B cell (primary cell): ENCODE data around the gene LRRC55. TPM values are rescaled to one million over a fixed set of nuclear protein-coding genes. Genes with fewer than 3 reads are reported as not detected.

Experiments
- ATAC-seq: fragments of 200-7000 bp; cut with Tn5 transposase; one replicate; pipeline ENCODE4 v1.10.0; 2021; ENCODE audit warnings: low read depth, mild to moderate bottlenecking, moderate number of reproducible peaks, moderate library complexity
- CTCF ChIA-PET: fragments of 350-600 bp; sonication (Branson Sonifier 250); formaldehyde crosslinking; loops from one replicate; lab custom pipeline; 2021; ENCODE audit warnings: antibody characterized with exemption, inconsistent platforms; lab: Charles Lee
- POLR2A ChIA-PET: fragments of 350-600 bp; sonication (Branson Sonifier 250); formaldehyde crosslinking; loops from one replicate; lab custom pipeline; 2021; ENCODE audit warnings: antibody characterized with exemption; lab: Charles Lee
- DNase-seq: peaks from one replicate; pipeline ENCODE4 v3.0.0; 2013
- H2AFZ ChIP-seq: 2 replicates; pipeline ENCODE4 v1.6.1; 2012; ENCODE audit warnings: mild to moderate bottlenecking, low read depth, low read length; ENCODE audit not compliant: insufficient read depth, poor library complexity, severe bottlenecking
- H3K27ac ChIP-seq, 2 donors: 1 replicate in 1 of 2; 2 replicates in 1 of 2; pipeline ENCODE4 v1.5.1; 2012 to 2013; ENCODE audit warnings: low read length in 2 of 2, mild to moderate bottlenecking in 2 of 2, moderate library complexity in 1 of 2
- H3K27me3 ChIP-seq, 4 experiments: fragments of 200-600 bp in 1 of 4; sonication (generic) in 1 of 4; replicated peaks in 1 of 4; 1 replicate in 2 of 4; 2 replicates in 2 of 4; pipeline versions ENCODE4 v1.6.1 to v1.7.0; 2013 to 2016; ENCODE audit warnings: low read length in 3 of 4, mild to moderate bottlenecking in 2 of 4, mixed read lengths in 1 of 4, moderate library complexity in 1 of 4; ENCODE audit not compliant: insufficient read depth in 4 of 4, control insufficient read depth in 3 of 4; ENCODE audit errors: control extremely low read depth in 1 of 4
- H3K36me3 ChIP-seq, 2 experiments: replicated peaks in 1 of 2; 1 replicate in 1 of 2; 2 replicates in 1 of 2; pipeline versions ENCODE4 v1.6.1 to v1.7.1; 2013; ENCODE audit warnings: low read length in 1 of 2; ENCODE audit not compliant: insufficient read depth in 2 of 2, control insufficient read depth in 1 of 2; ENCODE audit errors: control extremely low read depth in 1 of 2, extremely low read depth in 1 of 2
- H3K4me1 ChIP-seq, 2 donors: fragments of 200-600 bp in 1 of 2; sonication (generic) in 1 of 2; 1 replicate in 1 of 2; 2 replicates in 1 of 2; pipeline versions ENCODE4 v1.5.1 to v1.6.1; 2013 to 2017; ENCODE audit warnings: low read length in 2 of 2; ENCODE audit not compliant: control insufficient read depth in 2 of 2, insufficient read depth in 2 of 2
- H3K4me2 ChIP-seq: replicated peaks from 2 replicates; pipeline ENCODE3; 2012; ENCODE audit warnings: mild to moderate bottlenecking, low read depth, low read length; ENCODE audit not compliant: poor library complexity, severe bottlenecking
- H3K4me3 ChIP-seq, 5 experiments: fragments of 200-600 bp in 1 of 5; sonication (generic) in 1 of 5; 1 replicate in 3 of 5; 2 replicates in 2 of 5; pipeline versions ENCODE4 v1.5.1 to v1.7.0; 2011 to 2016; ENCODE audit warnings: low read length in 4 of 5, mild to moderate bottlenecking in 4 of 5, low read depth in 2 of 5, control low read depth in 1 of 5, moderate library complexity in 1 of 5; ENCODE audit not compliant: insufficient read depth in 1 of 5; ENCODE audit errors: control extremely low read depth in 1 of 5, extremely low read depth in 1 of 5
- H3K79me2 ChIP-seq: fragments of 200-600 bp; sonication (generic); one replicate; pipeline ENCODE4 v1.6.0; 2016; ENCODE audit warnings: low read length; ENCODE audit not compliant: control insufficient read depth, insufficient read depth
- H3K9ac ChIP-seq: fragments of 200-600 bp; sonication (generic); 2 replicates; pipeline ENCODE4 v1.6.1; 2017; ENCODE audit warnings: mild to moderate bottlenecking, low read length, moderate library complexity
- H3K9me3 ChIP-seq, 3 donors: one replicate each; pipeline versions ENCODE4 v1.6.1 to v1.7.1; 2013; ENCODE audit warnings: low read length in 2 of 3; ENCODE audit not compliant: control insufficient read depth in 2 of 3, insufficient read depth in 1 of 3; ENCODE audit errors: control extremely low read depth in 1 of 3
- H4K20me1 ChIP-seq: 2 replicates; pipeline ENCODE4 v1.6.0; 2012; ENCODE audit warnings: mild to moderate bottlenecking, low read length; ENCODE audit not compliant: insufficient read depth, control insufficient read depth, poor library complexity, severe bottlenecking
- H3K27ac Mint-ChIP-seq: one replicate; pipeline ENCODE4 v1.8.0; 2021; ENCODE audit warnings: mixed read lengths
- H3K27me3 Mint-ChIP-seq: one replicate; pipeline ENCODE4 v1.8.0; 2021; ENCODE audit warnings: mixed read lengths
- H3K4me1 Mint-ChIP-seq: one replicate; pipeline ENCODE4 v1.8.0; 2021; ENCODE audit warnings: mixed read lengths
- H3K4me3 Mint-ChIP-seq: one replicate; pipeline ENCODE4 v1.8.0; 2021; ENCODE audit warnings: mixed read lengths
- H3K9me3 Mint-ChIP-seq: one replicate; pipeline ENCODE4 v1.8.0; 2022; ENCODE audit warnings: mixed read lengths; ENCODE audit not compliant: insufficient read depth
- CTCF ChIP-seq: fragments of 200-600 bp; IDR thresholded peaks from one replicate; pipeline ENCODE4 v1.8.0; 2022; ENCODE audit warnings: antibody characterized with exemption, mild to moderate bottlenecking
- EZH2 ChIP-seq: IDR thresholded peaks from 2 replicates; pipeline ENCODE4 v1.6.1; 2012; ENCODE audit warnings: borderline replicate concordance, low read depth, mild to moderate bottlenecking, moderate library complexity, low read length; ENCODE audit not compliant: insufficient read depth, poor library complexity, severe bottlenecking
- WGBS: methylation state at CpG from one replicate; pipeline ENCODE4 v1.1.5; 2013; ENCODE audit warnings: missing lambda C conversion rate; ENCODE audit not compliant: insufficient coverage; 5-methylcytosine and 5-hydroxymethylcytosine counted together
- intact Hi-C: fragments of 100-400 bp; cut with micrococcal nuclease; formaldehyde crosslinking; loops from one replicate; pipeline ENCODE4 v1.10.0; 2022
- polyA plus RNA-seq: library from polyadenylated mRNA; depleted of rRNA; stranded (reverse); fragments of >200 nt; gene quantifications from 2 replicates; pipeline ENCODE4 v1.2.3, GENCODE V29; 2012
- total RNA-seq, 2 donors: library from RNA; stranded (reverse); fragments of 120-200 nt in 1 of 2; gene quantifications; 1 replicate in 1 of 2; 2 replicates in 1 of 2; pipeline versions ENCODE4 v1.2.3 to v1.2.4, GENCODE V29; 2013 to 2022

Gene LRRC55
- total and polyA plus RNA-seq, 2 donors (not counting 1 experiment from before 2014, with no cell fraction given): not detected

GRCh38 chr11:57222239-57222638, 40.5 kb downstream of the LRRC55 start:
- H3K27ac ChIP-seq: no peak overlapping the region

GRCh38 chr11:57223601-57224000, 41.8 kb downstream of the LRRC55 start:
- peaks cover 0 to 5% (median 0%) of the 10 kb centered on the region in 4 experiments for H3K27me3 ChIP-seq
- no peak for DNase-seq
- H3K4me1 Mint-ChIP-seq: no peaks in the 10 kb centered on the region
- POLR2A ChIA-PET: no interaction called here
- no peak overlapping the region for H3K4me2 ChIP-seq
- WGBS: 87% methylated on average over 2 of the region's 3 CpGs
- H4K20me1 ChIP-seq: no peaks in the 10 kb centered on the region
- H2AFZ ChIP-seq: no peak overlapping the region
- CTCF ChIA-PET: no interaction called here
- TF ChIP-seq EZH2: no peak
- no peak for TF ChIP-seq CTCF
- no peaks in the 10 kb centered on the region for H3K36me3 ChIP-seq
- H3K27me3 Mint-ChIP-seq: peaks cover 2% of the 10 kb centered on the region
- H3K4me1 ChIP-seq: no peaks in the 10 kb centered on the region
- H3K9me3 ChIP-seq: no peaks in the 10 kb centered on the region
- intact Hi-C loops: no loop called here
- H3K9me3 Mint-ChIP-seq: no peaks in the 10 kb centered on the region
- no peak overlapping the region for H3K4me3 ChIP-seq
- no peak overlapping the region for H3K27ac Mint-ChIP-seq
- H3K4me3 Mint-ChIP-seq: no peak overlapping the region
- no peaks in the 10 kb centered on the region for H3K79me2 ChIP-seq
- no peak for ATAC-seq
- H3K9ac ChIP-seq: no peak overlapping the region
- no peak overlapping the region for H3K27ac ChIP-seq

More at GRCh38 chr11:57222239-57222638, 40.5 kb downstream of the LRRC55 start:
- Histone ChIP-seq H4K20me1 (no peaks in the 10 kb centered on the region), H3K9me3 (no peaks in the 10 kb centered on the region), H3K36me3 (no peaks in the 10 kb centered on the region), H3K4me2 (no peak overlapping the region), H3K79me2 (no peaks in the 10 kb centered on the region), H3K27me3 (peaks cover 0 to 5% (median 0%) of the 10 kb centered on the region in 4 experiments), H3K4me1 (no peaks in the 10 kb centered on the region), H3K9ac (no peak overlapping the region), H2AFZ (no peak overlapping the region), H3K4me3 (no peak overlapping the region)
- no peak for ATAC-seq
- CTCF ChIA-PET: interaction anchor here (1.2 kb wide), 1 partner anchor 27 kb away, joined by 3 read pairs; no protein-coding TSS in a partner anchor
- TF ChIP-seq CTCF (no peak), EZH2 (no peak)
- intact Hi-C loops: no loop called here
- Mint-ChIP-seq H3K4me3 (no peak overlapping the region), H3K9me3 (no peaks in the 10 kb centered on the region), H3K27ac (no peak overlapping the region), H3K27me3 (peaks cover 4% of the 10 kb centered on the region), H3K4me1 (no peaks in the 10 kb centered on the region)
- no peak for DNase-seq
- POLR2A ChIA-PET: no interaction called here
- WGBS: 0% methylated on average over 1 of the region's 1 CpG
